ENCODE data around the gene RXRA.

The RXRA gene

GRCh38 chr9:134433101-134433500 lies 106.8 kb downstream of the RXRA start:
- no peak for DNase-seq (ENCODE audit: low read depth in 2 of 2)

DNA sequence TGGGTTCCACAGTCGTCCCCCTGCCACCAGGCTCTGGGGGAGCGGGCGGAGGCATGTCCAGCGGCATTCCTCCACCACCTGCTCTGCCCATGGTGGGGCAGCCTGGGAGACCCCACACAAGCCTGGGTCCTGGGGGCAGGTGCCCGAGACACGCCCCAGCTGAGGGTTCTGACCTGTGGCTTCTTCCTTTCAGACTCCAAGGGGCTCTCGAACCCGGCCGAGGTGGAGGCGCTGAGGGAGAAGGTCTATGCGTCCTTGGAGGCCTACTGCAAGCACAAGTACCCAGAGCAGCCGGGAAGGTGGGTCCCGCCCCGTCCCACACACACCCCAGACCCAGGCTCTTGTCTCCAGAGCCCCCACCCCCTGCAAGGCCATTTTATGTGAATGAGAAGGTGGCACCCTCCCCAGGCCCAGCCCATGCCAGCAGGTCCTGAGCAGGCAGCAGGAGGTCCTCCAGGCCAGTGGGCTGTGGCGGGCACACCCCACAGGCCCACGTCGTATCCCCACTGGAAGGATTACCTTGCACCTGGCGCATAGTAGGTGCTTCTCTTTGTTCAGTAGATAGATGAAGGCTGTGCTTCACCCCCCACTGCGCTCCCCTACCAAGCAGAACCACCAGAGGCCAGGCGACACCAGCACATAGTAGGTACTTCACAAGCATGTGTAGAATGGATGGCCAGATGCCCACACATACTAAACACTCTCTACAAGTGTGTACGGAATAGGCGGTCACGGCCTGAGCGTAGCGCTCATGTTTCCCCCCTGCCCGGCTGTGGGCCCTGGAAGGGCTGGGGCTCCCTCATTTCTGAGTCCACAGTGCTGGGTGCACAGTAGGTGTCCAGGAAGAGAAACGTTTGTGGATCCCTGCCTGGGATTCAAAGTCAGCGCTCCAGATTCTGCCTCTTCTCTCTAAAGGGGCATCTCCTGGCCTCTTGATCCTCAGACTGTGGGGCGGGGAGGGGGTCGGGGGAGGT lies 107.9 kb downstream of the RXRA start:
- DNase-seq (ENCODE audit: low read depth in 2 of 2) = no peak

DNA sequence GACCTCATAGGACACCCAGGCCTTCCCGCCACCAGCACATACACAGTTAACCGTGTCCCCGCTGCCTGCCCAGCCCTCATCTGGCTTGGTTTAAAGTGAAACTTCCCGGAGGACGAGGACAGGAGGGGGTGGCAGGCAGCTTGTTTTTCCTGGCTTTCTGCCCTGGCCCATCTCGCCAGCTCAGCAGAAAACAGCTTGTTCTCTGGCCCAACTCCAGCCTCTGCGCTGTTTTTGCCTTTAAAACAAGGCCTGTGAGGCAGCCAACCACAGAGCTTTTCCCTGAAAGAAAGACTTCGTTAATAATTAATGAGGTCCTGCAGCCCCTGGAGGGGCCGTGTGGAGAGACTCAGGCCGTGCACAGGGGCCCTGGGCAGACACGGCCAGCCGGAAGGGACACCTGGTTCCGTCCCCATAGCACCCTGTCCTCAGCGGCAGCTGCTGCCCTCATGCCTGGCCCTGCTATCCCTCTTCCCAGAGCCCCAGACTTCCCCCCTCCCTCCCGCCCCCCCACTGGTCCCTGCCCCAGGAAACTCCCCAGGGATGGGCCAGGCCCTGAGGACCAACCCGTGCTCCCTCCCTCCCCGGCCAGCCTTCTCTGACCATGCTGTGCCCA lies 108.7 kb downstream of the RXRA start:
- no peak for DNase-seq (ENCODE audit: low read depth in 2 of 2)

DNA sequence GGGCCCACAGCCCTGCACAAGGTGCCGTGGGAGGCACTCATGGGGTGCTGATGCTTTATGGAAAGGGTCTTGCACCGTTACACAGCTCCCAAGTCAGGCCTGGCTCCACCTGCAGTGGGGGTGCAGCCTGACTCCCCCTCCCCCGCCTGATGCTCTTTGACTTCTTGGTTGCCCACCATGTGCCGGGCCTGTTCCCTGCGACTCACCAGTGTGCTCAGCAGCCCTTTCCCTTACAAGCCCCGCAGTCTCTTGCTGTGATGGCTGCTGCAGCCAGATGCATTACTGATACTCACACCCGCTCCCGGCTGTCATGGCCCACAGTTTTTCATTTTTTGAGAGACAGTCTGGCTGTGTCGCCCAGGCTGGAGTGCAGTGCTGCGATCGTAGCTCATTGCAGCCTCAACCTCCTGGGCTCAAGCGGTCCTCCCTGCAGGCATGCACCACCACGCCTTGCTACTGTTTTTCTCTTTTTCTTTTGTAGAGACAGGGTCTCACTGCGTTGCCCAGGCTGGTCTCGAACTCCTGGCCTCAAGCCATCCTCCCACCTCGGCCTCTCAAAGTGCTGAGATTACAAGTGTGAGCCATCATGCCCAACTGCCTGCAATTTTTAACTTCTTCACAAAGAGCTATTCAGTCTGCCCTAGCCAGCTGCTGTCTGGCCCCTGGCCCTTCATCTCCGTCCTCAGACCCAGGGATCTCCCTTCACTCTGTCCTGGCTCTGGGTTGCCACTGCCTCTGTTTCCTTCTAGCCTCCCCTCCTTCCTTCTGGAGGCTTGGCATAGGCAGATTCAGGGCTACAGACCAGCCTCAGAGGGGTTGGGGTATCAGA lies 109.5 kb downstream of the RXRA start:
- no peak for DNase-seq (ENCODE audit: low read depth in 2 of 2)

- no peak for DNase-seq (ENCODE audit: low read depth in 2 of 2)
These were observed 110.1 kb downstream of the RXRA start for GRCh38 chr9:134436379-134436762.

DNA sequence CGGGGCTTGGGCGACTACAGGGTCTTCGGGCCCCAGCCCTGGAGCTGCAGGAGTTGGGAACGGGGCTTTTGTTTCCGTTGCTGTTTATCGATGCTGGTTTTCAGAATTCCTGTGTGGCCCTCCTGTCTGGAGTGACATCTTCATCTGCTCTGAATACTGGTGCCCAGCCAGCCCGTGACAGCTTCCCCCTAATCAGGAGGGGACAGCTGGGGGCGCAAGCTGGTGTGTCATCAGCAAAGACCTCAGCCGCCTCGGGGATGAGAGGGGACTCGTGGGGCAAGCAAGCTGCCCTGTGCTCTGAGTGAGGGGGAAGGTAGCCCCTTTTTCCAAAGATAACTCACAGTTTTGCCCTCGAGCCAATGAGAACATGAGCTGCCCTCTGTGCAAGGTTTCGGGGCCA lies 110.7 kb downstream of the RXRA start:
- no peak for DNase-seq (ENCODE audit: low read depth in 2 of 2)

GRCh38 chr9:134437403-134438194 lies 111.3 kb downstream of the RXRA start:
- DNase-seq (ENCODE audit: low read depth in 2 of 2) = no peak

DNA sequence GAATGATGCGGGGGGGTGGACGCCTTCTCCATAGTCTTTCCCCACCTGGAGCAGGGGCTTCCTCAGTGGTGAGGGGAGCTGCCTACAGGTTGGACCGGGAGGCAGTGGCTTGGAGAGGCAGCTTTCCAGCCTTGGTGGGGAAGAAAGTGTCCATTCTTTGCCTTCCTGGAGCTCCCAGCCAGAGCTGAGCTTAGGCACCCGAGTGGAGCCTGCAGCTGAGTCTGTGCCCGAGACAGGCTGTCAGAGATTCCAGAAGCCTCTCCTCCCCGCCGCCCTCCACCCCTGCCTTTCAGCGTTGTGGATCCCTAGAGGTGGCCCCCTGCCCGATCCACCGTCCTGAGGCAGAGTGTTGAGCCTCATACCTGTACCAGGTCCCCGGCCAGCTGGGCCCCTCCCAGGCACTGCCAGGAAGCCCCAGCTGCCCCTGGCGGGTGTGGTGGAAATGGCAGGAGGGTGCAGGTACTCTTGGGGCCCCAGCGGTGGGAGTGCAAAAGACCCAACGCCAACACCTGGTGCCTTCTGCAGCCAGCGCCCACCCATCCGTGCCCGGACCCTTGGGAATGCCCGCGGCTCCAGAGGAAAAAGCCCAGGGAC lies 112.0 kb downstream of the RXRA start:
- DNase-seq (ENCODE audit: low read depth in 2 of 2) = no peak

DNA sequence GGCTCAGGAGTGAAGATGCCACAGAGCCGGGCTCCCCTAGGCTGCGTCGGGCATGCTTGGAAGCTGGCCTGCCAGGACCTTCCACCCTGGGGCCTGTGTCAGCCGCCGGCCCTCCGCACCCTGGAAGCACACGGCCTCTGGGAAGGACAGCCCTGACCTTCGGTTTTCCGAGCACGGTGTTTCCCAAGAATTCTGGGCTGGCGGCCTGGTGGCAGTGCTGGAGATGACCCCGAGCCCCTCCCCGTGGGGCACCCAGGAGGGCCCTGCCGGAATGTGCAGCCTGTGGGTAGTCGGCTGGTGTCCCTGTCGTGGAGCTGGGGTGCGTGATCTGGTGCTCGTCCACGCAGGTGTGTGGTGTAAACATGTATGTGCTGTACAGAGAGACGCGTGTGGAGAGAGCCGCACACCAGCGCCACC lies 113.1 kb downstream of the RXRA start:
- no peak for DNase-seq (ENCODE audit: low read depth in 2 of 2)

- no peak for DNase-seq (ENCODE audit: low read depth in 2 of 2)
These were observed 114.5 kb downstream of the RXRA start for GRCh38 chr9:134440636-134441226.

DNA sequence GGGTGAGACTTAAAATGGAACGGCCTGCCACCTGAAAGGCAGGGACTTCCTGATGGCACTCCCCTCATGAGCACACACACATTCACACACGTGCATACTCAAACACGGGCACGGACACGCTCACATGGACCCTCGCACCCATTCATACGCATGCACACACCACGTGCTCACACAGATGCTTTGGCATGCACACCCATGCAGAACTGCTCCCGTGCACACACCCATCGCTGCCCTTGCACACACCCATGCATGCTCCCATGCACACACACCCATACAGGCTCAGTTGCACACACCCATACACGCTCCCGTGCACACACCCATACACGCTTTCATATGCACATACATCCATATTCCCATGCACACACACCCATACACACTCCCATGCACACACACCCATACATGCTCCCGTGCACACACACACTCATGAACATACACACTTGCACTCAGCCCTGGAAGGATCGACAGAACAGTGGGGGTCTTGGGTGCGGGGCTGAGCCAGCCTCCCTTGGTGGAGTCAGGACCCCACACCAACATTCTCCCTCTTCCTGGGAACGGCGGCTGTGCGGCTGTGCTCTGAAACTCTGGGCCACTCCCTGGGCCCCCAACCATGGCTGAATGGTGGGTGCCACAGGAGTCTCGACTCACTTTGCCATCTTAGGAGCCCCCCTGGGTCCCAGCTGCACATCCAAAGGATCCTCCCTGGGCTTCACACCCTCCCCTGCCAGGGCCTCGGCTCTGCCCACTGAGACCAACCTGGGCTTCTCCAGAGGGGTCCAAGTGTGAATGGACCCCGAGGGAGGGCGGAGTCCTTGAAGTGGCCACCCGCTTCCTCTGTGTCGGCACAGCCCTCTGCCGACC lies 115.2 kb downstream of the RXRA start:
- no peak for DNase-seq (ENCODE audit: low read depth in 2 of 2)

DNA sequence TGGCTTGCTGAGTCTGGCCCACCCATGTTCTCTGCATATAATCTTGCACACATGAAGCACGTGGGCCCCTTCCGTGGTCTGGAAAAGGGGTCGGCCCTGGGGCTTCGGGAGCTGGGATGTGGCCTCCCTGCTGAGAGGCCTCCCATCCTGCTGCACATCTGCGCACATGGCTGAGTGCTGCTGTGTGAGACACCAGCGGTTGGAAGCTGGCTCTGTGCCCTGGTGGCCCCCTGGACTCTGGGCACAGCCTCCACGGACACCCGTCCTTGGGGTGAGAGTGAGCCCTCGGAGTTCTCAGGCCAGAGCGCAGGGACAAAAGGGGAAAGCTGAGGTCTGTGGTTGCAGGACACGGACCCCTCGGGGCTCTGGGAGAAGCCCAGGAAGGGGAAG lies 115.8 kb downstream of the RXRA start:
- DNase-seq (ENCODE audit: low read depth in 2 of 2) = no peak

DNA sequence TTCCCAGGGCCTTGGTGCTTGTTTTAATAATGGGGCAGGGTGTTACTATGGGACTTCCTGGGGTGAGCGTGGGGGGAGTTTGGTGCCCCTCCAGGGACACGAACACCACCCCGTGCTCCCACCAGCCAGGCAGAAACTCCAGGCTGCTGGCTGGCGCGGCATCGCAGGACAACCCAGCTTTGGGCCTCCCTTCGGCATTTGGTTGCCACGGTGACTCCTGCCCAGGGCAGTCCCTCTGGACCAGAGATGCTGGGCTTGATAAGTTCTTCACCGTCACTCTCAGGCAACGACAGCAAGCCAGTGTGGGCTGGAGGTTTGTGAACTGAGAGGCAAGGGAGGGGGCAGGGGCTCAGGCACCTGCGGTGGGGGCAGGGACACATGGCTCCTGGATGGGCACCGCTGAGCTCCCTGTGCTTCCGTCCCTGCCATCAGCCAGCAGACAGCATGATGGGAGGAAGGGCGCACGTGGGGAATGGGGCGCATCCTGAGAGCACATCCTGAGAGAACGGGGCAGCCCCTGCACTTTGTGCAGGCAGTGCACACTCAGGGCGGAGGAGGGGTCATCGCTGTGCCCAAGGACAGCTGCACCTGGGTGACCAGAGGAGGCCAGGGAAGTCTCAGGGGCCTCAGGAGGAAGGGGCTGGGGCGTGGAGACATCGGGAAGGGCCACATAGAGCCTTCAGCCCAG lies 116.4 kb downstream of the RXRA start:
- DNase-seq (ENCODE audit: low read depth in 2 of 2) = no peak

GRCh38 chr9:134443174-134444037 lies 117.2 kb downstream of the RXRA start:
- DNase-seq (ENCODE audit: low read depth in 2 of 2) = peak; percentile 70 to 79

- no peak for DNase-seq (ENCODE audit: low read depth in 2 of 2)
These were observed 117.7 kb downstream of the RXRA start for GRCh38 chr9:134444038-134444315.

- no peak for DNase-seq (ENCODE audit: low read depth in 2 of 2)
These were observed 118.7 kb downstream of the RXRA start for GRCh38 chr9:134445000-134445399.

- DNase-seq (ENCODE audit: low read depth in 2 of 2) = peak; percentile 52 to 67
These were observed 123.1 kb downstream of the RXRA start for GRCh38 chr9:134449180-134449916.
